Neuronal stem cell (in vitro differentiated cells): Measurements from ENCODE around the gene MAP3K14.

Experiments
- DNase-seq: peaks from one replicate; pipeline ENCODE4 v3.0.0-alpha.2; 2013; ENCODE audit warnings: low spot score
- H2AFZ ChIP-seq: one replicate; pipeline ENCODE4 v1.6.1; 2013; ENCODE audit warnings: mild to moderate bottlenecking, low read length, inconsistent platforms
- H2AK5ac ChIP-seq: 2 replicates; pipeline ENCODE4 v1.6.1; 2013; ENCODE audit warnings: low read depth, mild to moderate bottlenecking, inconsistent platforms, low read length, moderate library complexity, mixed read lengths
- H2BK120ac ChIP-seq: 2 replicates; pipeline ENCODE4 v1.6.1; 2013; ENCODE audit warnings: low read depth, mild to moderate bottlenecking, inconsistent platforms, low read length, moderate library complexity, mixed read lengths
- H2BK12ac ChIP-seq: one replicate; pipeline ENCODE4 v1.6.1; 2013; ENCODE audit warnings: low read length, inconsistent platforms
- H2BK15ac ChIP-seq: 2 replicates; pipeline ENCODE4 v1.6.1; 2013; ENCODE audit warnings: mild to moderate bottlenecking, low read length, inconsistent platforms, mixed read lengths
- H2BK5ac ChIP-seq: one replicate; pipeline ENCODE4 v1.6.1; 2013; ENCODE audit warnings: inconsistent platforms, mild to moderate bottlenecking, low read length, moderate library complexity
- H3K14ac ChIP-seq: one replicate; pipeline ENCODE4 v1.6.1; 2013; ENCODE audit warnings: low read length, inconsistent platforms
- H3K18ac ChIP-seq: 2 replicates; pipeline ENCODE4 v1.6.1; 2013; ENCODE audit warnings: low read length, inconsistent platforms
- H3K23ac ChIP-seq: 2 replicates; pipeline ENCODE4 v1.6.1; 2013; ENCODE audit warnings: low read depth, mild to moderate bottlenecking, mixed read lengths, low read length, inconsistent platforms; ENCODE audit not compliant: poor library complexity
- H3K27ac ChIP-seq: replicated peaks from 3 replicates; pipeline ENCODE4 v1.5.1; 2013; ENCODE audit warnings: low read length, inconsistent platforms
- H3K27me3 ChIP-seq, 3 experiments: 2 replicates each; pipeline ENCODE4 v1.6.1; 2013; ENCODE audit warnings: low read length in 3 of 3, mild to moderate bottlenecking in 2 of 3, inconsistent platforms in 1 of 3, low read depth in 1 of 3, mixed read lengths in 1 of 3, moderate library complexity in 1 of 3; ENCODE audit not compliant: control insufficient read depth in 3 of 3, insufficient read depth in 3 of 3
- H3K36me3 ChIP-seq, 2 donors: replicated peaks in 1 of 2; 2 replicates each; pipeline ENCODE4 v1.6.1; 2013; ENCODE audit warnings: low read length in 2 of 2; ENCODE audit not compliant: control insufficient read depth in 2 of 2, insufficient read depth in 2 of 2
- H3K4ac ChIP-seq: 2 replicates; pipeline ENCODE4 v1.6.1; 2013; ENCODE audit warnings: inconsistent platforms, mild to moderate bottlenecking, low read length, moderate library complexity
- H3K4me1 ChIP-seq, 2 donors: 1 replicate in 1 of 2; 2 replicates in 1 of 2; pipeline ENCODE4 v1.6.1; 2013; ENCODE audit warnings: low read length in 2 of 2, low read depth in 1 of 2; ENCODE audit not compliant: control insufficient read depth in 2 of 2, insufficient read depth in 1 of 2
- H3K4me2 ChIP-seq: one replicate; pipeline ENCODE4 v1.6.1; 2013; ENCODE audit warnings: mild to moderate bottlenecking, low read length, inconsistent platforms; ENCODE audit not compliant: insufficient read depth, poor library complexity, severe bottlenecking
- H3K4me3 ChIP-seq, 2 donors: 2 replicates each; pipeline ENCODE4 v1.5.1; 2013; ENCODE audit warnings: low read length in 2 of 2, mild to moderate bottlenecking in 2 of 2, inconsistent platforms in 1 of 2, moderate library complexity in 1 of 2
- H3K79me1 ChIP-seq: one replicate; pipeline ENCODE4 v1.6.1; 2013; ENCODE audit warnings: low read depth, mild to moderate bottlenecking, inconsistent platforms, low read length, moderate library complexity
- H3K9ac ChIP-seq: one replicate; pipeline ENCODE4 v1.6.1; 2013; ENCODE audit warnings: mild to moderate bottlenecking, low read depth, low read length, inconsistent platforms; ENCODE audit not compliant: poor library complexity
- H3K9me3 ChIP-seq, 2 donors: replicated peaks in 1 of 2; 2 replicates each; pipeline versions ENCODE3 to v1.6.1; 2013; ENCODE audit warnings: low read length in 2 of 2, mild to moderate bottlenecking in 2 of 2, inconsistent platforms in 1 of 2, low read depth in 1 of 2, mixed read lengths in 1 of 2, moderate library complexity in 1 of 2; ENCODE audit not compliant: control insufficient read depth in 2 of 2, insufficient read depth in 1 of 2
- H4K8ac ChIP-seq: one replicate; pipeline ENCODE4 v1.6.1; 2013; ENCODE audit warnings: low read depth, mild to moderate bottlenecking, inconsistent platforms, low read length, moderate library complexity
- H4K91ac ChIP-seq: one replicate; pipeline ENCODE4 v1.6.1; 2013; ENCODE audit warnings: low read length, low read depth, mild to moderate bottlenecking, inconsistent platforms; ENCODE audit not compliant: poor library complexity
- WGBS, 2 donors: extraction: QIAGEN DNeasy Blood & Tissue Kit; methylation state at CpG; one replicate each; pipeline ENCODE4 v1.1.7; 2013; ENCODE audit warnings: missing lambda C conversion rate in 2 of 2, mixed read lengths in 1 of 2; ENCODE audit not compliant: insufficient read length in 2 of 2, insufficient replicate concordance in 1 of 2; ENCODE audit errors: extremely low coverage in 2 of 2; 5-methylcytosine and 5-hydroxymethylcytosine counted together

The MAP3K14 gene

GRCh38 chr17:45232514-45233422, 84.1 kb downstream of the MAP3K14 start:
- Histone ChIP-seq H3K27ac (no peak overlapping the region), H3K4ac (peak overlapping the region; percentile 7), H3K14ac (peak overlapping the region; percentile 44), H2BK120ac (no peak overlapping the region), H3K27me3 (peaks cover 0 to 84% (median 3%) of the 10 kb centered on the region in 3 experiments), H3K36me3 (no peaks in the 10 kb centered on the region), H3K4me3 (no peak overlapping the region), H3K18ac (no peak overlapping the region), H3K23ac (peak overlapping the region; percentile 66), H2BK5ac (peak overlapping the region; percentile 87), H2BK15ac (no peak overlapping the region), H2AK5ac (peak overlapping the region; percentile 88), H2AFZ (no peak overlapping the region), H3K79me1 (peaks cover 1% of the 10 kb centered on the region), H4K8ac (no peak overlapping the region), H3K9ac (peak overlapping the region; percentile 34), H3K4me2 (no peak overlapping the region), H3K4me1 (peaks cover 5 to 20% of the 10 kb centered on the region in 2 donors), H3K9me3 (no peaks in the 10 kb centered on the region), H2BK12ac (peak overlapping the region; percentile 77), H4K91ac (no peak overlapping the region)
- DNase-seq: no peak
- WGBS, 2 donors: no CpG with 5 or more reads among the region's 9 CpGs

- H3K18ac ChIP-seq: peak overlapping the region; percentile 70
- no peak overlapping the region for H4K91ac ChIP-seq
- peak overlapping the region; percentile 58 for H2AK5ac ChIP-seq
- WGBS, 2 donors: no CpG with 5 or more reads among the region's 19 CpGs
- H2BK15ac ChIP-seq: no peak overlapping the region
- no peaks in the 10 kb centered on the region for H3K9me3 ChIP-seq
- no peak overlapping the region for H3K4me2 ChIP-seq
- no peak overlapping the region for H3K23ac ChIP-seq
- H2AFZ ChIP-seq: no peak overlapping the region
- H3K4me3 ChIP-seq: no peak overlapping the region
- H3K27me3 ChIP-seq: peaks cover 0 to 86% (median 3%) of the 10 kb centered on the region in 3 experiments
- peaks cover 5 to 20% of the 10 kb centered on the region in 2 donors for H3K4me1 ChIP-seq
- no peaks in the 10 kb centered on the region for H3K36me3 ChIP-seq
- no peak overlapping the region for H2BK5ac ChIP-seq
- H3K79me1 ChIP-seq: peaks cover 1% of the 10 kb centered on the region
- no peak overlapping the region for H3K27ac ChIP-seq
- no peak overlapping the region for H3K4ac ChIP-seq
- no peak overlapping the region for H3K9ac ChIP-seq
- H3K14ac ChIP-seq: no peak overlapping the region
- no peak overlapping the region for H4K8ac ChIP-seq
- no peak for DNase-seq
- peak overlapping the region; percentile 64 for H2BK120ac ChIP-seq
- H2BK12ac ChIP-seq: no peak overlapping the region
Observed at GRCh38 chr17:45231481-45232116, 85.2 kb downstream of the MAP3K14 start.

- H3K18ac ChIP-seq: peak overlapping the region; percentile 70
- WGBS, 2 donors: no CpG with 5 or more reads among the region's 12 CpGs
- H2AFZ ChIP-seq: no peak overlapping the region
- H3K4me1 ChIP-seq: peaks cover 5 to 20% of the 10 kb centered on the region in 2 donors
- no peak overlapping the region for H3K14ac ChIP-seq
- peak overlapping the region; percentile 70 for H3K4ac ChIP-seq
- peaks cover 1% of the 10 kb centered on the region for H3K79me1 ChIP-seq
- no peak overlapping the region for H3K4me2 ChIP-seq
- H3K9ac ChIP-seq: peak overlapping the region; percentile 61
- H2BK5ac ChIP-seq: no peak overlapping the region
- no peaks in the 10 kb centered on the region for H3K9me3 ChIP-seq
- H3K36me3 ChIP-seq: no peaks in the 10 kb centered on the region
- H3K23ac ChIP-seq: no peak overlapping the region
- H4K91ac ChIP-seq: no peak overlapping the region
- H2AK5ac ChIP-seq: peak overlapping the region; percentile 58
- no peak overlapping the region for H3K27ac ChIP-seq
- H4K8ac ChIP-seq: no peak overlapping the region
- DNase-seq: no peak
- H3K4me3 ChIP-seq: no peak overlapping the region
- H2BK15ac ChIP-seq: peak overlapping the region; percentile 45
- H3K27me3 ChIP-seq: peaks cover 0 to 87% (median 3%) of the 10 kb centered on the region in 3 experiments
- H2BK12ac ChIP-seq: no peak overlapping the region
- H2BK120ac ChIP-seq: peak overlapping the region; percentile 64
Observed at GRCh38 chr17:45230787-45231480, 85.9 kb downstream of the MAP3K14 start.
